GM06990 (cell line): ENCODE results near the gene TMEM233.

Experiments
- DNase-seq: peaks from one replicate; pipeline ENCODE4 v3.0.0-alpha.2; 2011; ENCODE audit not compliant: insufficient read length; ENCODE audit errors: extremely low read depth
- H3K27me3 ChIP-seq: replicated peaks from 2 replicates; pipeline ENCODE4 v1.6.0; 2011; ENCODE audit warnings: low read length; ENCODE audit not compliant: control insufficient read depth, insufficient read depth
- H3K36me3 ChIP-seq: 2 replicates; pipeline ENCODE4 v1.5.1; 2011; ENCODE audit warnings: low read length; ENCODE audit not compliant: control insufficient read depth, insufficient read depth
- H3K4me3 ChIP-seq: replicated peaks from 2 replicates; pipeline ENCODE4 v1.5.1; 2011; ENCODE audit warnings: low read depth, mild to moderate bottlenecking, control low read depth, low read length
- TF ChIP-seq, protein P1 (sequence below): IDR thresholded peaks from 2 replicates; pipeline ENCODE4 v1.5.1; 2011; ENCODE audit warnings: low read length, control low read depth, mild to moderate bottlenecking, inconsistent platforms; ENCODE audit not compliant: insufficient read depth, poor library complexity, severe bottlenecking

The TMEM233 gene

DNA sequence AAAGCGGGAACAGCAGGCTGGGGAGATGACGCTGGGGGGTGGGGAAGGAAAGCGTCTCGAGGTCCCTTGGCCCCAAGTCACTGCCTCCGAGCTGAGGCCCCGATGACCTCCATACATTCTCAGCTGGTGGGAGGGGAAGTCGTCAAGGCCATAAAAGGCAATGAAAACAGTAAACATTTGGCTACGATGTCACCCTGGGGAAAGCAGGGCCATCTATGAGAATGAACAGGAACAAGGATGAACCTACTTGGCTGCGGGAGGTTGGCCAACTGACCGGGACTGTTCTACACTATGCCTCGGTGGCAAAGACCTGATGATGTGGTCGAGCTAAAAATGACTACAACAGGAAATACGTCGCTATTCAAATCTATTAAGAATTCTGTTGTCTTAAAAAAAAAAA, 93.8 kb downstream of the TMEM233 start:
- peaks cover 4% of the 10 kb centered on the region; the same call in 1 of the 2 replicates for H3K36me3 ChIP-seq
- no peak for DNase-seq
- H3K4me3 ChIP-seq: no peak overlapping the region
- H3K27me3 ChIP-seq: no peaks in the 10 kb centered on the region
- TF ChIP-seq, protein P1, sequence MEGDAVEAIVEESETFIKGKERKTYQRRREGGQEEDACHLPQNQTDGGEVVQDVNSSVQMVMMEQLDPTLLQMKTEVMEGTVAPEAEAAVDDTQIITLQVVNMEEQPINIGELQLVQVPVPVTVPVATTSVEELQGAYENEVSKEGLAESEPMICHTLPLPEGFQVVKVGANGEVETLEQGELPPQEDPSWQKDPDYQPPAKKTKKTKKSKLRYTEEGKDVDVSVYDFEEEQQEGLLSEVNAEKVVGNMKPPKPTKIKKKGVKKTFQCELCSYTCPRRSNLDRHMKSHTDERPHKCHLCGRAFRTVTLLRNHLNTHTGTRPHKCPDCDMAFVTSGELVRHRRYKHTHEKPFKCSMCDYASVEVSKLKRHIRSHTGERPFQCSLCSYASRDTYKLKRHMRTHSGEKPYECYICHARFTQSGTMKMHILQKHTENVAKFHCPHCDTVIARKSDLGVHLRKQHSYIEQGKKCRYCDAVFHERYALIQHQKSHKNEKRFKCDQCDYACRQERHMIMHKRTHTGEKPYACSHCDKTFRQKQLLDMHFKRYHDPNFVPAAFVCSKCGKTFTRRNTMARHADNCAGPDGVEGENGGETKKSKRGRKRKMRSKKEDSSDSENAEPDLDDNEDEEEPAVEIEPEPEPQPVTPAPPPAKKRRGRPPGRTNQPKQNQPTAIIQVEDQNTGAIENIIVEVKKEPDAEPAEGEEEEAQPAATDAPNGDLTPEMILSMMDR: no peak

DNA sequence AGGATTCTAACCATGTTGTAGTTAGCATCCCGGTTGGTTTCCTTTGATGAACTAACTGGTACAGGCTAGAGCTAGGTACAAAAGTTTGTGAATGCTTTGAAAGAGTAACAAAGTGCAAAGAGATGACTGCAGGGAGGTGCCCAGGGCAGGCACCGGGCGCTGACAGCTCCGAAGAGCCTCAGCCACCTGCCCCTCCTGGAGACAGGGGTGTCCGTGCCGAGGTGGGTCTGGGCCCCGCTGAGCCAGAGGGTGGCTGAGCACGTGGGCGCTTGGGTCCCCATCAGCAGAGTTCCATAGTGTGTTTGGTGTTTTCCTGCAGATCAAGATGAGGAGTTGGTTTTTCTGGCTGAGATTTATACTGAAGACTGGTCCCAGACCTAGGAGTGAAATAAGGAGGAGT, 94.3 kb downstream of the TMEM233 start:
- Histone ChIP-seq H3K4me3 (no peak overlapping the region), H3K36me3 (peaks cover 4% of the 10 kb centered on the region; the same call in 1 of the 2 replicates), H3K27me3 (no peaks in the 10 kb centered on the region)
- TF ChIP-seq, protein P1: no peak
- no peak for DNase-seq

DNA sequence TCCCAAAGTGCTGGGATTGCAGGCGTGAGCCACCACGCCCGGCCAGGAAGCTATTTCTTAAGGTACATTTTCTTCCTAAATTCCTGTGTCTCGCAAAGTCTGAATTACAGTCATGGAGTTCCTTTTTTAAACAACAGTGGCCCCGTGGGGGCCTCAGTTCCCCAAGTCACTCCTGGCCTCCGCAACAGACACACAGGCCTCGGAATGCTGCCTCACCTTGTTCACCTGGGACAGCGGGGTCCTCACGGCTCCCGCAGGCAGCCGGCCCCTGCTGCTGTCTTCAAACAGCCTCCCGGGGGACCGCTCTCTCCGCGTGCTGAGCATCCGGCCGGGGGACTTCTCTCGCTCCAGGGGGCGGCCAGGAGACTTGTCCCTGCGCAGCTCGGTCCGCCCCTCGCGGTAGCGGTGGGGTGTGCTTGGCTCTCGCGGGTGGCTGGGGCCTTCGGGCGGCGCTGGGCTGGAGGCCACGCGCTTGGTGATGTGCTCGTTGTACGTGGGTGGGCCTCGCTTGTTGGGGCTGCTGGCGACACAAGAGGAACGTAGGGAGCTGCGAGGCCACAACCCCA, 96.4 kb downstream of the TMEM233 start:
- TF ChIP-seq, protein P1: no peak
- no peak for DNase-seq
- H3K27me3 ChIP-seq: no peaks in the 10 kb centered on the region
- H3K36me3 ChIP-seq: peaks cover 4% of the 10 kb centered on the region; the same call in 1 of the 2 replicates
- H3K4me3 ChIP-seq: no peak overlapping the region

DNA sequence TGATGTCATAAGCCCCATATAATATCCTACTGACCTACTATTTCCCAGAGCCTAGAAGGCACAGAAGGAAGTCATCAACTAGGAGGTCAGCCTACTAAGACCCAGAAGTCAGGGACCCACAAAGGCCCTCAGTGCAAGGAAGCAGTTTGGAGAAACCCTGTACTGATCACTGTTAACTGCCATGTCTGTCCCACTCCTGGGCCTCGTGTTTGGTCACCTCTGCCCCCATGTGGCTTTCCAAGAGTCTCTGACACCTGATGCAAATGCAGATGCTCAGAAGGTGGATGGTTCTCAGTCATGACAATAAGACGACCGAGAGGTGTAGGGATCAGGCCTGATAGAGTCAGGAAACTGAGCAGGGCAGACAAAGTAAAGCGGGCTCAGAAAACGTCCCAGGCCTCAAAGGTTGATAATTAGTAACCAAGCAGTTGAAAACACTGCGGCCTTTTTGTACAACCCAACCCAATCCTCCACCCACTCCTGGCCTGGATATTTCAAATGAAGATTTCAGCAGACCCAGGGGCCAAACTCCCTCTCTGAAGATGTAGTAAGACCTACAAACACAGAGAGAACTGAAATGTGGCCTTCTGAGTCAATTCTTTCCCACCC, 97.7 kb downstream of the TMEM233 start:
- Histone ChIP-seq H3K36me3 (peaks cover 4% of the 10 kb centered on the region; the same call in 1 of the 2 replicates), H3K27me3 (no peaks in the 10 kb centered on the region), H3K4me3 (no peak overlapping the region)
- no peak for DNase-seq
- TF ChIP-seq, protein P1: no peak

DNA sequence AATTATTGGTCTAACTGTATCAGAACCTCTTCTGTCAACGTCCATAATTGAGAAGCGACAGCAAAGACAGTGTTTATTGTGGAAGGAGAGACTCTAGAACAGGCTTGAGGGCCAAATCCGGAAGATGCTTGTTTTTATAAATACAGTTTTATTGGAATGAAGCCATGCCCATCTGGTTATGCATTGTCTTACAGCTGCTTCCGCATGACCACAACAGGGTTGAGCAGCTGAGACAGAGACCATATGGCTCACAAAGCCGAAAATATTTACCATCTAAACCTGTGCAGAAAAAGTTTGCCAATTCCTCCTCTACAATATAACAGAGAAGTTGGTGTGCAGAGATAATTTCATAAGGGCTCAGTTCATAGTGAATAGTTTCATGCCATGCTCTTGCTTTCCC, 98.8 kb downstream of the TMEM233 start:
- Histone ChIP-seq H3K4me3 (no peak overlapping the region), H3K27me3 (no peaks in the 10 kb centered on the region), H3K36me3 (peaks cover 3% of the 10 kb centered on the region)
- DNase-seq: no peak
- TF ChIP-seq, protein P1: no peak
